Spleen (tissue), 7 donors: ENCODE results near the gene MCM8.

Experiments
- CTCF ChIP-seq, 11 experiments: fragments of 200-600 bp in 7 of 11; fragments of 450-650 bp in 4 of 11; sonication (generic) in 4 of 11; IDR thresholded peaks in 8 of 11; conservative IDR thresholded peaks in 3 of 11; 1 replicate in 7 of 11; 2 replicates in 4 of 11; pipeline versions ENCODE4 v1.4.0 to v1.8.0; 2016 to 2021; ENCODE audit warnings: antibody characterized with exemption in 11 of 11, inconsistent platforms in 4 of 11, mild to moderate bottlenecking in 1 of 11
- POLR2A ChIP-seq, 3 donors: fragments of 450-650 bp; IDR thresholded peaks; one replicate each; pipeline ENCODE4 v1.5.1; 2017; ENCODE audit warnings: antibody characterized with exemption in 3 of 3, mild to moderate bottlenecking in 1 of 3
- POLR2AphosphoS5 ChIP-seq, 3 donors: sonication (generic); formaldehyde crosslinking; IDR thresholded peaks; one replicate each; pipeline ENCODE4 v1.5.1; 2017; ENCODE audit warnings: antibody characterized with exemption in 3 of 3
- donor health status: DM: no; HTN: no; CAD: no; lungs with moderate emphysema.
- donor health status: DM: no; HTN: no; CAD: no.
- donor health status: DM: no; HTN: no; CAD: no.

GRCh38 chr20:6040540-6040939 is 90.1 kb downstream of the MCM8 start:
- TF ChIP-seq POLR2AphosphoS5 (IDR thresholded peaks at IDR 0.05) (no peak), CTCF (IDR thresholded peaks at IDR 0.05 in 8 of 11, conservative IDR thresholded peaks at IDR 0.05 in 3 of 11) (no peak), POLR2A (IDR thresholded peaks at IDR 0.05) (no peak)
